HUES48 (cell line): Measurements from ENCODE around the gene POLR3C.
"Not testable (repeated sequence)": the region's sequence is repeated elsewhere in the genome, so short reads cannot be mapped to it uniquely, and the experiment has no call there.

Source experiments
- H3K27ac ChIP-seq: one replicate; pipeline ENCODE4 v1.7.0; 2013; ENCODE audit warnings: low read depth, low read length, inconsistent platforms
- H3K27me3 ChIP-seq: 2 replicates; pipeline ENCODE4 v1.6.1; 2013; ENCODE audit warnings: mild to moderate bottlenecking, low read length; ENCODE audit not compliant: control insufficient read depth, insufficient read depth
- H3K36me3 ChIP-seq: 2 replicates; pipeline ENCODE4 v1.6.1; 2013; ENCODE audit warnings: low read length; ENCODE audit not compliant: control insufficient read depth, insufficient read depth
- H3K4me1 ChIP-seq: 2 replicates; pipeline ENCODE4 v1.6.1; 2013; ENCODE audit warnings: mild to moderate bottlenecking, low read length; ENCODE audit not compliant: control insufficient read depth, insufficient read depth
- H3K4me3 ChIP-seq: 2 replicates; pipeline ENCODE4 v1.5.1; 2013; ENCODE audit warnings: mild to moderate bottlenecking, low read depth, low read length
- H3K9ac ChIP-seq: 2 replicates; pipeline ENCODE4 v1.6.1; 2013; ENCODE audit warnings: mild to moderate bottlenecking, low read depth, low read length, moderate library complexity
- H3K9me3 ChIP-seq: 2 replicates; pipeline ENCODE4 v1.6.1; 2013; ENCODE audit warnings: low read length; ENCODE audit not compliant: control insufficient read depth, insufficient read depth

Gene POLR3C

DNA sequence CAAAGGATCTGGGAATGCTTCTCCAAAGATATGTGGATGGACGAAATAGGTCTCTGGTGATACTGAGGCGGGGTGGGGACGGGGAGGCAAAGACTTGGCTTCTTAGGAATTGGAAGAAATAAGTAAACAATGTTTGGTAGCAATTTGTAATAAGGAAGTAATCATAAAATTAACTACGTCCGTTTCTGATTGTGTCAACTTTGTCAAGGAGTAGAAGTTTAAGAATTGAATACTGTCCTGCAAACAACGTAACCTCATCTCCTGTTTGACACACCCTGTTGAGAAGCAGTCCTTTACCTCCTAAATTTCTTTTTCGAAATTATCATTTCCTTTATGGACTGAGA is 471 bp downstream of the POLR3C start:
- H3K9me3 ChIP-seq = no peaks in the 10 kb centered on the region
- peak overlapping the region; percentile 96 for H3K9ac ChIP-seq
- peaks cover 38% of the 10 kb centered on the region for H3K36me3 ChIP-seq
- H3K27me3 ChIP-seq = no peaks in the 10 kb centered on the region
- peak overlapping the region; percentile 93 for H3K4me3 ChIP-seq
- no peaks in the 10 kb centered on the region for H3K4me1 ChIP-seq
- H3K27ac ChIP-seq = peak overlapping the region; percentile 94

DNA sequence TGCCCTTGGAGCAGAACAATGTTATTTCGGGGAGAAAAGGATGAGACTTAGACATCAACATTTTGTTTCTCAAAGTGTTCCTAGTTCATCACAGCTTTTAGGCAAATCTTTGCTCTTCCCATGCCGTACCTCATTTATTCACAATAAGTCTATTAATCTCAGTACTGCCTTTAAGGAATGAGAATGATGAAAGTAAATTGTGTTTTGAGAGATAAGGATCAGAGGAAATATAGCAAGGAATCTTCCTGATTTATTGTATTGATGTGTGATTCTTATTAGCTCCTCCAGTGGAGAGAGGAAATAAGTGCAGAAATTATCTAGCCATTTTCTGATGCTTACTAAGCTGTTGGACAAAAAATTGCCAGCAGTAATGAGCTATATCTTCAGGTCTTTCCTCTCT is 2.0 kb downstream of the POLR3C start:
- no peak overlapping the region for H3K9ac ChIP-seq
- no peaks in the 10 kb centered on the region for H3K9me3 ChIP-seq
- no peaks in the 10 kb centered on the region for H3K4me1 ChIP-seq
- no peak overlapping the region for H3K27ac ChIP-seq
- H3K27me3 ChIP-seq = no peaks in the 10 kb centered on the region
- peaks cover 54% of the 10 kb centered on the region for H3K36me3 ChIP-seq
- no peak overlapping the region for H3K4me3 ChIP-seq

GRCh38 chr1:145827966-145828365 is 4.0 kb downstream of the POLR3C start:
- Histone ChIP-seq H3K9ac (no peak overlapping the region), H3K27me3 (no peaks in the 10 kb centered on the region), H3K27ac (no peak overlapping the region)

GRCh38 chr1:145828367-145829026 is 4.5 kb downstream of the POLR3C start:
- H3K9me3 ChIP-seq = no peaks in the 10 kb centered on the region
- H3K36me3 ChIP-seq = peaks cover 77% of the 10 kb centered on the region
- no peak overlapping the region for H3K27ac ChIP-seq
- no peak overlapping the region for H3K4me3 ChIP-seq
- no peak overlapping the region for H3K9ac ChIP-seq
- no peaks in the 10 kb centered on the region for H3K27me3 ChIP-seq
- no peaks in the 10 kb centered on the region for H3K4me1 ChIP-seq

More at GRCh38 chr1:145827966-145828365, 4.0 kb downstream of the POLR3C start:
- H3K9me3 ChIP-seq = no peaks in the 10 kb centered on the region
- H3K4me1 ChIP-seq = no peaks in the 10 kb centered on the region
- peaks cover 72% of the 10 kb centered on the region for H3K36me3 ChIP-seq
- H3K4me3 ChIP-seq = no peak overlapping the region

GRCh38 chr1:145830810-145831209 is 6.8 kb downstream of the POLR3C start:
- H3K9ac ChIP-seq, H3K4me1 ChIP-seq, H3K27ac ChIP-seq, H3K4me3 ChIP-seq, H3K9me3 ChIP-seq, H3K27me3 ChIP-seq: not testable (repeated sequence)
- peaks cover 96% of the 10 kb centered on the region for H3K36me3 ChIP-seq

DNA sequence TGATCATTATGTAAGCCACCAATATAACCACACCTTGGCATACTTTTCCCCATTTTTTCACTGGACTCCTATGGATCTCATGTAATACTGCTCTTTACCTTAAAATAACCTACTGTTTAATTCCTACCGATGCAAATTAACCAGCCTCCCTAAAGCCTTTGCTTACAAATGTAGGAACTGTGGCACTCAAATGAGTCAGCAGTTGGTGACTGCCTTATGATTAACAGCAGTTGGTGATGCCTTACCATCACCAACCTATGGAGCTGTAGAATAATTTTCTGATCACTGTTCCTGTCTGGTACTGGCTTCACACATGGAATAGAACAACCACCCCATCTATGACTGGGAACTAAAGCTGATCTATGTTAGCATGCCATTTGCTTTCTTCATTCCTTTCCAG is 13.7 kb downstream of the POLR3C start:
- Histone ChIP-seq H3K4me1 (no peaks in the 10 kb centered on the region), H3K4me3 (no peak overlapping the region), H3K9me3 (no peaks in the 10 kb centered on the region), H3K36me3 (peaks cover 98% of the 10 kb centered on the region), H3K27me3 (no peaks in the 10 kb centered on the region), H3K27ac (no peak overlapping the region), H3K9ac (no peak overlapping the region)

DNA sequence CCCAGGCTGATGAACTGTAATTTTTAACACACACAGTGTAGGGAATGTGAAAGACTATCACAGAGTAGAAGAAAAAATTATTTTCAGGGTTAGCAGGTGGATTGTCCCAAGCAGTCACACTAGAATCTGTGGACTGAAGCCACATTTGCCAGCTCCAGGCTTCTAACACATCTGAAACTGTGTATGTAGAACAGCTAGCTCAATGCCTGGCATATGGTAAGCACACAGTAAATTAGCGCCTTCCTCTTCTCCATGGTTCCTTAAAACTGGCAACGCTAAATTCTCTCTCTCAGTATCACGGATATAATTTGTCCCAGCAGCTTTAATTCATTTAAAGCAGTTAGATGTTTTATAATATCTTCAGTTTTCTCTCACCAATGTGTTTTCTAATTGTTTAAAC is 19.0 kb downstream of the POLR3C start:
- peaks cover 5% of the 10 kb centered on the region; the same call in 1 of the 2 replicates for H3K4me1 ChIP-seq
- H3K27me3 ChIP-seq = 0 out of 2 replicates have a peak, but pooled peaks cover 4% of the 10 kb centered on the region
- H3K36me3 ChIP-seq = peaks cover 60% of the 10 kb centered on the region

GRCh38 chr1:145845144-145845513 is 21.1 kb downstream of the POLR3C start:
- H3K4me3 ChIP-seq = peak overlapping the region; percentile 77
- 0 out of 2 replicates have a peak, but pooled peaks cover 4% of the 10 kb centered on the region for H3K27me3 ChIP-seq
- H3K9me3 ChIP-seq = no peaks in the 10 kb centered on the region
- H3K4me1 ChIP-seq = peaks cover 5% of the 10 kb centered on the region; the same call in 1 of the 2 replicates
- peaks cover 60% of the 10 kb centered on the region for H3K36me3 ChIP-seq
- no peak overlapping the region for H3K9ac ChIP-seq
- no peak overlapping the region for H3K27ac ChIP-seq

More for the DNA sequence above, 19.0 kb downstream of the POLR3C start:
- Histone ChIP-seq H3K4me3 (no peak overlapping the region), H3K9me3 (no peaks in the 10 kb centered on the region), H3K27ac (no peak overlapping the region), H3K9ac (no peak overlapping the region)

DNA sequence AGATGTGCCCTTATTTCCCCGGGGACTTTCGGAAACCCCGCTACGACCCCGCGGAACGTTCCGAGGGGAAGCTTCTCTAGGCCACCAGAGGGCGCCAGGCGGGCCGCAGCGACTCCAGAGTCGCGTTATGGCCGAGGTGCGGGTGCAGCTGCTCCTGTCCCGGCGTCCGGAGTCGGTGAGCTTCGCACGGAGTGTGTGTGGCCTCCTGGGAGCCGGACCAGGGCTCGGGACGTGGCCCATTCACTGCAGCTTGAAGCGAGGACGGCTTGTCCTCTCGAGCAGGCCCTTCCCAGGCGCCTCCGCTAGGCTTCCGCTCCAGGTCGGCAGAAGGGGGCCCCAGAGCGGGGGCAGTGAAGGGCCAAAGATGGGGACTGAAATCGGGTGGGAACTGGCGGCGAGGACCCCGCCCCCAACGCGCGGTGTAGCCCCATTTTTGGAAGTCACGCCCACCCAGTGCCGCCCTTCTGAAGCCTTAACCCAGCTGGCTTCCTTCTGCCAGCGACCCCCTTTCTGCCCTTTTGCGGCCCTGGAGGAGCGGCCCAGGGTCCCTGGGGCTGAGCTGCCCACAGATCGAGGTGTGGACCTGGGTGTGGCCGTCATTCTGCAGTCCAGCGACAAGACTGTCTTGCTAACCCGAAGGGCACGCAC is 21.6 kb downstream of the POLR3C start, which contains the start of gene NUDT17:
Gene NUDT17, plus strand, starts transcription at position 117 of the 648 bp plus-strand sequence. Its CDS starts 11 bp downstream, at position 128.
- Histone ChIP-seq H3K4me1 (peaks cover 5% of the 10 kb centered on the region; the same call in 1 of the 2 replicates), H3K27ac (peak within 1 kb of the TSS; percentile 52), H3K36me3 (peaks cover 62% of the 10 kb centered on the region), H3K4me3 (peak within 1 kb of the TSS; percentile 77), H3K27me3 (0 out of 2 replicates have a peak, but pooled peaks cover 4% of the 10 kb centered on the region), H3K9me3 (no peaks in the 10 kb centered on the region), H3K9ac (peak within 1 kb of the TSS; percentile 68)

DNA sequence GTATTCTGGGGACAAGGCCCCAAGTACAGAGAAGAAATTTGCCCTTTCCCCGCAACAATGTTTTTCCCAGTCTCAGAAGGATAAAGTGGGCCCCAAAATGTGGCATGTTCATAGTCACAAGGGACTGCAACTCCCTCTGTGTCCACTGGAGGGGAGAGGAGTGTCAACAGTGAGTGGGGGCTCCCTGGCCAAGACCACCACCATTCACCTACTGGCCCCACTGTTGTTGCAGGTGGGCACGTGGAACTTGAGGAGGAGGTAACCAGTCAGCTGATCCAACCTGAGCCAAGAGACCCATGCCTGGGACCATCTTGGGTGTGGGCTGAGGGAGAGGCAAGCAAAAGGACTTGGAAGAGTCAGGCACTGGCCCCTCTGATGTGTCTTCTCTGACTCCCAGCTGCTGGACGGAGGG is 22.2 kb downstream of the POLR3C start:
- Histone ChIP-seq H3K27ac (no peak overlapping the region), H3K9ac (peak overlapping the region; percentile 68), H3K27me3 (0 out of 2 replicates have a peak, but pooled peaks cover 4% of the 10 kb centered on the region), H3K9me3 (no peaks in the 10 kb centered on the region), H3K4me3 (peak overlapping the region; percentile 77), H3K36me3 (peaks cover 62% of the 10 kb centered on the region), H3K4me1 (peaks cover 5% of the 10 kb centered on the region; the same call in 1 of the 2 replicates)

- Histone ChIP-seq H3K27me3 (0 out of 2 replicates have a peak, but pooled peaks cover 4% of the 10 kb centered on the region), H3K36me3 (peaks cover 58% of the 10 kb centered on the region), H3K9ac (no peak overlapping the region), H3K4me1 (peaks cover 5% of the 10 kb centered on the region; the same call in 1 of the 2 replicates), H3K9me3 (no peaks in the 10 kb centered on the region), H3K27ac (no peak overlapping the region), H3K4me3 (no peak overlapping the region)
Observed at GRCh38 chr1:145847827-145848226, 23.8 kb downstream of the POLR3C start.
